Choroid plexus epithelial cell (primary cell): ENCODE measurements around the gene ZDHHC22.

Experiments used
- DNase-seq: peaks from one replicate; pipeline ENCODE4 v3.0.0-alpha.2; 2010; ENCODE audit warnings: low read depth
- H3K4me3 ChIP-seq: 2 replicates; pipeline ENCODE4 v1.5.1; 2011; ENCODE audit warnings: low read depth, mild to moderate bottlenecking, control low read depth, low read length, moderate library complexity
- CTCF ChIP-seq: conservative IDR thresholded peaks from 2 replicates; pipeline ENCODE4 v1.5.1; 2011; ENCODE audit warnings: low read depth, mild to moderate bottlenecking, control low read depth, inconsistent platforms, low read length, moderate library complexity

The ZDHHC22 gene

GRCh38 chr14:77145975-77146740 lies 4.6 kb upstream of the ZDHHC22 start:
- no peak for TF ChIP-seq CTCF
- DNase-seq, result no peak
- H3K4me3 ChIP-seq, result no peak overlapping the region

- no peak for TF ChIP-seq CTCF
- DNase-seq, result no peak
- H3K4me3 ChIP-seq, result no peak overlapping the region
Measured at GRCh38 chr14:77144412-77145115, 3.0 kb upstream of the ZDHHC22 start.

- no peak for TF ChIP-seq CTCF
Measured at GRCh38 chr14:77143071-77143470, 1.5 kb upstream of the ZDHHC22 start.

GRCh38 chr14:77142005-77142800 lies 612 bp upstream of the ZDHHC22 start:
- no peak overlapping the region for H3K4me3 ChIP-seq
- no peak for DNase-seq
- TF ChIP-seq CTCF, result no peak

More at GRCh38 chr14:77143071-77143470, 1.5 kb upstream of the ZDHHC22 start:
- DNase-seq, result no peak
- no peak overlapping the region for H3K4me3 ChIP-seq

- peak; percentile 6 for DNase-seq
- H3K4me3 ChIP-seq, result no peak overlapping the region
- no peak for TF ChIP-seq CTCF
Measured at GRCh38 chr14:77140359-77141213, 1.0 kb downstream of the ZDHHC22 start.

GRCh38 chr14:77139540-77140358 lies 1.8 kb downstream of the ZDHHC22 start:
- H3K4me3 ChIP-seq, result no peak overlapping the region
- peak; percentile 27 for DNase-seq
- peak; percentile 64 for TF ChIP-seq CTCF
